CD14-positive monocyte (primary cell): Measurements from ENCODE around the gene LRP8. TPM values are rescaled to one million over a fixed set of nuclear protein-coding genes. Genes with fewer than 3 reads are reported as not detected.
A peak's percentile ranks its signal among the peaks of the same experiment; 100 is the strongest.

Experiments used
- DNase-seq, 3 donors: peaks; one replicate each; pipeline ENCODE4 v3.0.0-alpha.2; 2011 to 2022
- H2AFZ ChIP-seq: 2 replicates; pipeline ENCODE4 v1.6.0; 2012; ENCODE audit warnings: mild to moderate bottlenecking, low read depth, low read length, inconsistent platforms; ENCODE audit not compliant: insufficient read depth, poor library complexity, severe bottlenecking
- H3K27ac ChIP-seq, 2 donors: 1 replicate in 1 of 2; 2 replicates in 1 of 2; pipeline ENCODE4 v1.5.1; 2012 to 2013; ENCODE audit warnings: low read length in 2 of 2, control low read depth in 1 of 2, inconsistent platforms in 1 of 2, low read depth in 1 of 2, mild to moderate bottlenecking in 1 of 2
- H3K27me3 ChIP-seq, 2 donors: one replicate each; pipeline versions ENCODE4 v1.6.0 to v1.6.1; 2011 to 2013; ENCODE audit warnings: low read length in 2 of 2; ENCODE audit not compliant: control insufficient read depth in 2 of 2, insufficient read depth in 2 of 2
- H3K36me3 ChIP-seq, 2 donors: replicated peaks in 1 of 2; 1 replicate in 1 of 2; 2 replicates in 1 of 2; pipeline versions ENCODE4 v1.5.1 to v1.6.1; 2012 to 2013; ENCODE audit warnings: low read length in 2 of 2, control low read depth in 1 of 2, inconsistent platforms in 1 of 2, mild to moderate bottlenecking in 1 of 2; ENCODE audit not compliant: insufficient read depth in 2 of 2, control insufficient read depth in 1 of 2
- H3K4me1 ChIP-seq, 2 donors: 1 replicate in 1 of 2; 2 replicates in 1 of 2; pipeline versions ENCODE4 v1.5.1 to v1.6.1; 2012 to 2013; ENCODE audit warnings: low read length in 2 of 2, control low read depth in 1 of 2, inconsistent platforms in 1 of 2, mild to moderate bottlenecking in 1 of 2, moderate library complexity in 1 of 2; ENCODE audit not compliant: insufficient read depth in 2 of 2, control insufficient read depth in 1 of 2
- H3K4me2 ChIP-seq: replicated peaks from 2 replicates; pipeline ENCODE3; 2012; ENCODE audit warnings: low read length, moderate library complexity, mild to moderate bottlenecking; ENCODE audit not compliant: poor library complexity, severe bottlenecking; ENCODE audit errors: extremely low read depth
- H3K4me3 ChIP-seq, 3 experiments: fragments of 200-600 bp in 1 of 3; sonication (generic) in 1 of 3; replicated peaks in 1 of 3; 1 replicate in 2 of 3; 2 replicates in 1 of 3; pipeline ENCODE4 v1.5.1; 2011 to 2013; ENCODE audit warnings: low read length in 3 of 3, mild to moderate bottlenecking in 3 of 3, control low read depth in 2 of 3, low read depth in 2 of 3, inconsistent platforms in 1 of 3, moderate library complexity in 1 of 3
- H3K79me2 ChIP-seq: 2 replicates; pipeline ENCODE4 v1.6.0; 2012; ENCODE audit warnings: mild to moderate bottlenecking, control low read depth, inconsistent platforms, low read length, moderate library complexity; ENCODE audit not compliant: insufficient read depth
- H3K9ac ChIP-seq: 2 replicates; pipeline ENCODE4 v1.6.0; 2017; ENCODE audit warnings: low read length, mild to moderate bottlenecking; ENCODE audit not compliant: insufficient read depth, poor library complexity, severe bottlenecking
- H3K9me3 ChIP-seq, 2 donors: replicated peaks in 1 of 2; 1 replicate in 1 of 2; 2 replicates in 1 of 2; pipeline versions ENCODE4 v1.5.1 to v1.6.1; 2012 to 2013; ENCODE audit warnings: low read length in 2 of 2, control low read depth in 1 of 2; ENCODE audit not compliant: control insufficient read depth in 1 of 2, insufficient read depth in 1 of 2
- H4K20me1 ChIP-seq: 2 replicates; pipeline ENCODE4 v1.6.0; 2012; ENCODE audit warnings: mild to moderate bottlenecking, low read length, control low read depth, moderate library complexity; ENCODE audit not compliant: insufficient read depth
- H3K27ac Mint-ChIP-seq, 7 donors: one replicate each; pipeline ENCODE4 v1.8.0; 2020; ENCODE audit warnings: mild to moderate bottlenecking in 7 of 7, mixed read lengths in 7 of 7, moderate library complexity in 6 of 7, inconsistent platforms in 2 of 7
- H3K27me3 Mint-ChIP-seq, 3 donors: one replicate each; pipeline ENCODE4 v1.8.0; 2021 to 2022; ENCODE audit warnings: low read depth in 3 of 3, mild to moderate bottlenecking in 3 of 3, mixed read lengths in 3 of 3, moderate library complexity in 3 of 3, inconsistent platforms in 1 of 3
- H3K36me3 Mint-ChIP-seq, 2 donors: one replicate each; pipeline ENCODE4 v1.8.0; 2020; ENCODE audit warnings: mixed read lengths in 2 of 2, inconsistent platforms in 1 of 2, mild to moderate bottlenecking in 1 of 2
- H3K4me1 Mint-ChIP-seq: one replicate; pipeline ENCODE4 v1.8.0; 2020; ENCODE audit warnings: mild to moderate bottlenecking, mixed read lengths
- H3K4me3 Mint-ChIP-seq, 2 donors: one replicate each; pipeline ENCODE4 v1.8.0; 2020; ENCODE audit warnings: mild to moderate bottlenecking in 2 of 2, mixed read lengths in 2 of 2, moderate library complexity in 1 of 2
- H3K9me3 Mint-ChIP-seq, 7 donors: one replicate each; pipeline ENCODE4 v1.8.0; 2020 to 2022; ENCODE audit warnings: mixed read lengths in 7 of 7, mild to moderate bottlenecking in 6 of 7, moderate library complexity in 6 of 7, inconsistent platforms in 2 of 7
- CTCF ChIP-seq: fragments of 200-600 bp; IDR thresholded peaks from one replicate; pipeline ENCODE4 v1.8.0; 2022; ENCODE audit warnings: antibody characterized with exemption, mild to moderate bottlenecking
- WGBS: methylation state at CpG from one replicate; pipeline ENCODE4 v1.1.5; 2013; ENCODE audit warnings: missing lambda C conversion rate; ENCODE audit not compliant: insufficient coverage; 5-methylcytosine and 5-hydroxymethylcytosine counted together
- intact Hi-C, 2 donors: fragments of 100-400 bp; cut with micrococcal nuclease; formaldehyde crosslinking; loops; one replicate each; pipeline versions ENCODE4 v1.15.0 to v1.15.1; 2023
- polyA plus RNA-seq, 3 donors: library from polyadenylated mRNA; depleted of rRNA in 1 of 3; unstranded in 2 of 3; stranded (reverse) in 1 of 3; fragments of 300-500 nt in 2 of 3; fragments of >200 nt in 1 of 3; fragmentation: Illumina TruSeq in 2 of 3; gene quantifications; 1 replicate in 2 of 3; 2 replicates in 1 of 3; pipeline ENCODE4 v1.2.3, GENCODE V29; 2012 to 2021

Gene LRP8
- polyA plus RNA-seq, 3 donors: 0.76 to 11.3 (median 0.95) TPM

- Histone ChIP-seq H3K9ac (peak overlapping the region; percentile 51), H3K36me3 (no peaks in the 10 kb centered on the region), H3K27ac (peak overlapping the region in 1 of 2 donors; percentile 61), H3K4me2 (peak overlapping the region; percentile 71), H3K4me3 (peak overlapping the region in 1 of 3 experiments; percentile 73), H3K27me3 (no peaks in the 10 kb centered on the region), H3K9me3 (no peaks in the 10 kb centered on the region), H2AFZ (peak overlapping the region; percentile 79), H3K79me2 (no peaks in the 10 kb centered on the region), H4K20me1 (no peaks in the 10 kb centered on the region), H3K4me1 (peaks cover 29 to 38% of the 10 kb centered on the region in 2 donors)
- Mint-ChIP-seq H3K4me1 (peaks cover 38% of the 10 kb centered on the region), H3K4me3 (peak overlapping the region; percentile 86 to 90), H3K27me3 (peaks cover 3 to 4% (median 3%) of the 10 kb centered on the region in 3 donors), H3K9me3 (peaks cover 0 to 6% (median 0%) of the 10 kb centered on the region in 7 donors), H3K27ac (peak overlapping the region in 6 of 7 donors; percentile 46 to 90 (median 83)), H3K36me3 (peaks cover 0 to 2% of the 10 kb centered on the region in 2 donors)
- no peak for TF ChIP-seq CTCF
- intact Hi-C loops: no loop called here
- DNase-seq: no peak
- 55% methylated on average over 10 of the region's 14 CpGs for WGBS
Measured at GRCh38 chr1:53368314-53369033, 40.6 kb upstream of the LRP8 start.

- peaks cover 38% of the 10 kb centered on the region for H3K4me1 Mint-ChIP-seq
- 18% methylated on average over 5 of the region's 7 CpGs for whole genome bisulfite sequencing
- H3K4me3 ChIP-seq: peak overlapping the region; percentile 23 to 73 (median 28)
- no peaks in the 10 kb centered on the region for H3K9me3 ChIP-seq
- TF ChIP-seq CTCF: no peak
- H3K9me3 Mint-ChIP-seq: peaks cover 0 to 6% (median 0%) of the 10 kb centered on the region in 7 donors
- H2AFZ ChIP-seq: peak overlapping the region; percentile 79
- peaks cover 3 to 7% (median 3%) of the 10 kb centered on the region in 3 donors for H3K27me3 Mint-ChIP-seq
- H3K27me3 ChIP-seq: no peaks in the 10 kb centered on the region
- H4K20me1 ChIP-seq: no peaks in the 10 kb centered on the region
- peak; percentile 36 to 48 (median 38) for DNase-seq
- H3K36me3 ChIP-seq: no peaks in the 10 kb centered on the region
- H3K27ac Mint-ChIP-seq: peak overlapping the region; percentile 46 to 90 (median 81)
- peak overlapping the region; percentile 51 for H3K9ac ChIP-seq
- no peaks in the 10 kb centered on the region for H3K79me2 ChIP-seq
- peak overlapping the region; percentile 1 to 61 for H3K27ac ChIP-seq
- H3K4me2 ChIP-seq: peak overlapping the region; percentile 71
- intact Hi-C loops: no loop called here
- peaks cover 29 to 38% of the 10 kb centered on the region in 2 donors for H3K4me1 ChIP-seq
- H3K36me3 Mint-ChIP-seq: peaks cover 0 to 2% of the 10 kb centered on the region in 2 donors
- H3K4me3 Mint-ChIP-seq: peak overlapping the region; percentile 86 to 90
Measured at GRCh38 chr1:53367503-53368313, 39.8 kb upstream of the LRP8 start.
